Subcutaneous abdominal adipose tissue (tissue), 5 donors: ENCODE data around the gene WNK4.
"Not testable (repeated sequence)": the region's sequence is repeated elsewhere in the genome, so short reads cannot be mapped to it uniquely, and the experiment has no call there.

Source experiments
- H3K27ac ChIP-seq: one replicate; pipeline ENCODE4 v1.7.0; 2013; ENCODE audit warnings: low read depth, mild to moderate bottlenecking, inconsistent platforms, low read length, moderate library complexity
- H3K27me3 ChIP-seq, 5 donors: one replicate each; pipeline ENCODE4 v1.7.0; 2013; ENCODE audit warnings: low read length in 5 of 5, inconsistent platforms in 1 of 5; ENCODE audit not compliant: control insufficient read depth in 5 of 5, insufficient read depth in 4 of 5
- H3K36me3 ChIP-seq, 5 donors: one replicate each; pipeline ENCODE4 v1.7.0; 2013; ENCODE audit warnings: low read length in 5 of 5; ENCODE audit not compliant: control insufficient read depth in 5 of 5, insufficient read depth in 5 of 5
- H3K4me1 ChIP-seq, 5 donors: one replicate each; pipeline ENCODE4 v1.7.0; 2013; ENCODE audit warnings: low read length in 5 of 5, mild to moderate bottlenecking in 3 of 5, moderate library complexity in 1 of 5; ENCODE audit not compliant: control insufficient read depth in 5 of 5, insufficient read depth in 5 of 5
- H3K4me3 ChIP-seq, 5 donors: one replicate each; pipeline ENCODE4 v1.7.0; 2013; ENCODE audit warnings: low read length in 5 of 5, low read depth in 1 of 5
- H3K9ac ChIP-seq, 5 donors: one replicate each; pipeline ENCODE4 v1.7.0; 2013; ENCODE audit warnings: low read length in 5 of 5, mild to moderate bottlenecking in 4 of 5, moderate library complexity in 3 of 5
- H3K9me3 ChIP-seq, 5 donors: one replicate each; pipeline ENCODE4 v1.7.0; 2013; ENCODE audit warnings: low read length in 5 of 5; ENCODE audit not compliant: control insufficient read depth in 5 of 5
- donor health status: healthy.
- donor health status: healthy.
- donor health status: healthy.
- donor health status: healthy.
- donor health status: healthy.

WNK4 gene

DNA sequence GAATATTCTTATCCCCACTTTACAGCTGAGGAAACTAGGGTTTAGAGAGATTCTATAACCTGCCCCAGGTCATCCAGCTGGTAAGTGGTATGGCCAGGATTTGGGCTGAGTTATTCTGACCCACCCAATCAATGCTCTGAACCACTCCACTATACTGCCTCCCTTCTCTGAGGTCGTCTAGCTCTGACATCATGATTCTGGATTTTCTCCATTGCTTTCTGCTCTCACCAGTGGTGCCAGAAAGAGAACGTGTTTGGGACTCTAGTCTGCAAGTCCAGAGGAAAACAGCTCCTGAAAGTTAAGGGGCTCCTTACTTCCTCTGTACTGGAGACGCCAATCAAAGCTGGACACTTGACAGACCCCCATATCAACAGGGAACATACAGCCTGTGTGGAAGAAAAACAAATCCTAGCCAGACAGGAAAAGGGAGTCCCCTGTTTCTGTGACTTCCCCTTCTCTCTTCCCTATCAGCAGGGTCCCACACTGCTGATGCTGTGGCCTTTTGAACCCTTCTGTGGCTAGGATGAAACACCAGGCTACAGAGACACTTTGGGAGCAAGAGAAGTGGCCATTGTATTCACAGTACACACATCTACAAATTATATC is 29.6 kb upstream of the WNK4 start:
- Histone ChIP-seq H3K27ac (peak overlapping the region; percentile 97), H3K27me3 (no peaks in the 10 kb centered on the region), H3K4me1 (peaks cover 25 to 59% (median 52%) of the 10 kb centered on the region in 5 donors), H3K4me3 (no peak overlapping the region), H3K9ac (peak overlapping the region in 2 of 5 donors; percentile 5 to 46), H3K36me3 (no peaks in the 10 kb centered on the region), H3K9me3 (no peaks in the 10 kb centered on the region)

DNA sequence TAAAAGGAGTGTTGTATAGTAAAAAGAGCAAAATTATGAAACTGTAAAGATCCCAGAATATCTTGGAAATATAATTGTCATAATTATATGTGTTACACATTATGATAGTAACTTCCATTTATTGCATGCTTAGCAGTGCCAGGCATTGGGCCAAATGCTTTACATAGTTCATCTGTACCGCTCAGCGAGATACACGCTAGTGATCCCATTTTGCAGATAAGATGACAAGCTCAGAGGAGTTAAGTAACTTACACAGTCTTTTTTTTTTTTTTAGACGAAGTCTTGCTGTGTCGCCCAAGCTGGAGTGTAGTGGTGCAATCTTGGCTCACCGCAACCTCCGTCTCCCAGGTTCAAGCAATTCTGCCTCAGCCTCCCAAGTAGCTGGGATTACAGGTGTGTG is 28.8 kb upstream of the WNK4 start:
- Histone ChIP-seq H3K27me3 (no peaks in the 10 kb centered on the region), H3K4me1 (peaks cover 25 to 59% (median 54%) of the 10 kb centered on the region in 5 donors), H3K36me3 (peaks cover 0 to 3% (median 0%) of the 10 kb centered on the region in 5 donors), H3K9me3 (no peaks in the 10 kb centered on the region), H3K27ac (peak overlapping the region; percentile 97), H3K4me3 (no peak overlapping the region), H3K9ac (no peak overlapping the region)

- peaks cover 17 to 39% (median 33%) of the 10 kb centered on the region in 5 donors for H3K4me1 ChIP-seq
Measured at GRCh38 chr17:42754782-42755181, 25.6 kb upstream of the WNK4 start.

DNA sequence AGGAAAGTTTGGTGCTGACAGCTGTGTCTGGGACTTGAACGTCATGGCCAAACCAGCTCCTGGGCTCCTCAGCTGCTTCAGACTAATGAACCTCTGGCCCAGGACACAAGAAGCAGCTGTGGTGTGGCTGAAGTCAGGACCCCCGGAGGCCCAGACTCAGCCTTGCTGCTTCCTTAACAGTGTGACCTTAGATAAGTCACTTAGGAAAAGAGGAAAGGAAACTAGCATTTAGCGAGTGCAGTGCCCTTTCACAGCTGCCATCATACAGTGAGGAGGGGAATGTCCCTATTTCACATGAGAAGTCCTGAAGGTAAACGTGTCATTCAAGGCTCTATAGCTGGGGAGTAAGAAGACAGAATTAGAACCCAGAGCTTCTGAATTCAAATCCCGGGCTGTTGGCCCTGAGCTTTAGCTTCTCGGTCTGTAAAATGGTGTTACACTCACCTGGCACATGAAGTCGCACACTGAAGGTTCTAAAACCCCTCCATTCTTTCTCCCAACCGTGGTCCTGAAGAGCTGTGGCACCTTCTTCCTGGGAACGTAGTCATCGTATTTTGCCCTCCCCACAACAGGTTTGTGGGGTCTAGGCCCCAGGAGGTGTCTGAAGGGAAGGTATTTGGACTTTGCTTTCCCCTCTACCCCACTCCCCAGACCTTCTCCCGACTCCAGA is 20.3 kb upstream of the WNK4 start:
- no peaks in the 10 kb centered on the region for H3K9me3 ChIP-seq
- peak overlapping the region; percentile 69 to 79 (median 72) for H3K4me3 ChIP-seq
- H3K36me3 ChIP-seq, result peaks cover 0 to 3% (median 0%) of the 10 kb centered on the region in 5 donors
- H3K4me1 ChIP-seq, result peaks cover 15 to 52% (median 45%) of the 10 kb centered on the region in 5 donors
- peak overlapping the region; percentile 65 for H3K27ac ChIP-seq
- peak overlapping the region in 3 of 5 donors; percentile 56 to 71 (median 57) for H3K9ac ChIP-seq
- H3K27me3 ChIP-seq, result no peaks in the 10 kb centered on the region

More at GRCh38 chr17:42754782-42755181, 25.6 kb upstream of the WNK4 start:
- Histone ChIP-seq H3K27ac (peak overlapping the region; percentile 19), H3K9me3 (no peaks in the 10 kb centered on the region), H3K27me3 (no peaks in the 10 kb centered on the region), H3K4me3 (no peak overlapping the region), H3K36me3 (peaks cover 0 to 3% (median 0%) of the 10 kb centered on the region in 5 donors), H3K9ac (no peak overlapping the region)

GRCh38 chr17:42760652-42761581 is 19.5 kb upstream of the WNK4 start, which contains the start of gene RAMP2:
Gene RAMP2, plus strand, starts transcription at chr17:42761227. Its CDS starts 35 bp downstream, at chr17:42761262.
- peak within 1 kb of the TSS; percentile 90 for H3K27ac ChIP-seq
- H3K4me1 ChIP-seq, result peaks cover 15 to 49% (median 38%) of the 10 kb centered on the region in 5 donors
- peak within 1 kb of the TSS; percentile 69 to 79 (median 72) for H3K4me3 ChIP-seq
- peak within 1 kb of the TSS; percentile 72 to 96 (median 76) for H3K9ac ChIP-seq
- H3K36me3 ChIP-seq, result peaks cover 0 to 3% (median 0%) of the 10 kb centered on the region in 5 donors
- no peaks in the 10 kb centered on the region for H3K9me3 ChIP-seq
- no peaks in the 10 kb centered on the region for H3K27me3 ChIP-seq

- peak overlapping the region; percentile 72 to 96 (median 76) for H3K9ac ChIP-seq
Measured at GRCh38 chr17:42761638-42762037, 18.8 kb upstream of the WNK4 start.

GRCh38 chr17:42766124-42766523 is 14.3 kb upstream of the WNK4 start:
- H3K27ac ChIP-seq, result no peak overlapping the region
- no peak overlapping the region for H3K4me3 ChIP-seq
- H3K4me1 ChIP-seq, result peaks cover 7 to 30% (median 24%) of the 10 kb centered on the region in 5 donors
- no peaks in the 10 kb centered on the region for H3K9me3 ChIP-seq
- H3K36me3 ChIP-seq, result no peaks in the 10 kb centered on the region
- no peak overlapping the region for H3K9ac ChIP-seq
- no peaks in the 10 kb centered on the region for H3K27me3 ChIP-seq

More at GRCh38 chr17:42761638-42762037, 18.8 kb upstream of the WNK4 start:
- Histone ChIP-seq H3K36me3 (no peaks in the 10 kb centered on the region), H3K27me3 (no peaks in the 10 kb centered on the region), H3K9me3 (no peaks in the 10 kb centered on the region), H3K4me1 (peaks cover 15 to 46% (median 38%) of the 10 kb centered on the region in 5 donors), H3K27ac (peak overlapping the region; percentile 90), H3K4me3 (peak overlapping the region; percentile 59 to 79 (median 71))

GRCh38 chr17:42767512-42767911 is 12.9 kb upstream of the WNK4 start:
- Histone ChIP-seq H3K9ac (peak overlapping the region in 1 of 5 donors; percentile 21), H3K27ac (no peak overlapping the region), H3K4me3 (no peak overlapping the region), H3K4me1 (peaks cover 4 to 19% (median 11%) of the 10 kb centered on the region in 5 donors), H3K36me3 (no peaks in the 10 kb centered on the region), H3K9me3 (no peaks in the 10 kb centered on the region), H3K27me3 (no peaks in the 10 kb centered on the region)

GRCh38 chr17:42768006-42768405 is 12.4 kb upstream of the WNK4 start:
- H3K27me3 ChIP-seq, H3K9me3 ChIP-seq, H3K4me3 ChIP-seq, H3K27ac ChIP-seq, H3K36me3 ChIP-seq, H3K9ac ChIP-seq: not testable (repeated sequence)
- H3K4me1 ChIP-seq, result peaks cover 4 to 18% (median 11%) of the 10 kb centered on the region in 5 donors
